ENCODE results near the gene ARHGEF17. TPM values are rescaled to one million over a fixed set of nuclear protein-coding genes. Genes with fewer than 3 reads are reported as not detected.

Gene ARHGEF17
- total and polyA plus RNA-seq, 2 of the 13 experiments (the other 11 are each of a cell fraction or from before 2014, with no cell fraction given), result 10.7 to 28.8 TPM

DNA sequence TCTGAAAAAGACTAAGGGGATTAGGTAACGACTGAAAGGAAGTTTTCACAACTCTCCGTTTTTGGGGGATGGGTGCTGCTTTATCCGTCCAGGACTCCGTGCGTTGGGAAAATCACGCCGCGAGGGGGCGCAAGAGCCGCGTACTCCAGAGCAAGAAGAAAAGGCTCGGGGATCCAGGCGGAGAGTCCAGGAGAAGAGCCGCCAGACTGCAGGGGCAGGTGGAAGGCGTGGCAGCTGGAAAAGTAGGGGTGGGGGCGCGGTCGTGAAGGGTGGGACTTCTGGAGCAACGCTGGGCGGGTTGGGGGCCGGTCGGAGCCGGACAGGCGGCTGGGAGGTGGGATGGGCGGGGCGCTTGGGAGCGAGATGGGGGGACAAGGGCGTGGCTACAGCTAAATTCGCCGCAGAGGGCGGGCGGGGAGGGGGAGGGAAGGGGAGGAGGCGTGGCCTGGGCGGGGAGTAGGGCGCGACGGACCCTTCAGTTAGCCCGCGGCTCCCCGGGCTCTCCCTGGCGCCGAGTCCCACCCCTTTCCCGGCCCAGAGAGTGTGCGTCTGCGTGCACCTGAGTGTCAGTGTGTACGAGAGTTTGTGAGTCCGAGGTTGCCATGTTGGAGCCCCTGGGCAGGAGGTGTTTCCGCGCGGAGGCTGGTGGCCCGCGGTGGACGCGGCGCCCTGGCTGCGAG, 613 bp upstream of the ARHGEF17 start (continued):
- TF ChIP-seq, protein P1, sequence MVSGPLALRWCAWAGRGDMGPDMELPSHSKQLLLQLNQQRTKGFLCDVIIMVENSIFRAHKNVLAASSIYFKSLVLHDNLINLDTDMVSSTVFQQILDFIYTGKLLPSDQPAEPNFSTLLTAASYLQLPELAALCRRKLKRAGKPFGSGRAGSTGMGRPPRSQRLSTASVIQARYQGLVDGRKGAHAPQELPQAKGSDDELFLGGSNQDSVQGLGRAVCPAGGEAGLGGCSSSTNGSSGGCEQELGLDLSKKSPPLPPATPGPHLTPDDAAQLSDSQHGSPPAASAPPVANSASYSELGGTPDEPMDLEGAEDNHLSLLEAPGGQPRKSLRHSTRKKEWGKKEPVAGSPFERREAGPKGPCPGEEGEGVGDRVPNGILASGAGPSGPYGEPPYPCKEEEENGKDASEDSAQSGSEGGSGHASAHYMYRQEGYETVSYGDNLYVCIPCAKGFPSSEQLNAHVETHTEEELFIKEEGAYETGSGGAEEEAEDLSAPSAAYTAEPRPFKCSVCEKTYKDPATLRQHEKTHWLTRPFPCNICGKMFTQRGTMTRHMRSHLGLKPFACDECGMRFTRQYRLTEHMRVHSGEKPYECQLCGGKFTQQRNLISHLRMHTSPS (CRISPR knock-in tag; IDR thresholded peaks at IDR 0.05; ENCODE audit: low read depth), result no peak
- TF ChIP-seq, protein P2, sequence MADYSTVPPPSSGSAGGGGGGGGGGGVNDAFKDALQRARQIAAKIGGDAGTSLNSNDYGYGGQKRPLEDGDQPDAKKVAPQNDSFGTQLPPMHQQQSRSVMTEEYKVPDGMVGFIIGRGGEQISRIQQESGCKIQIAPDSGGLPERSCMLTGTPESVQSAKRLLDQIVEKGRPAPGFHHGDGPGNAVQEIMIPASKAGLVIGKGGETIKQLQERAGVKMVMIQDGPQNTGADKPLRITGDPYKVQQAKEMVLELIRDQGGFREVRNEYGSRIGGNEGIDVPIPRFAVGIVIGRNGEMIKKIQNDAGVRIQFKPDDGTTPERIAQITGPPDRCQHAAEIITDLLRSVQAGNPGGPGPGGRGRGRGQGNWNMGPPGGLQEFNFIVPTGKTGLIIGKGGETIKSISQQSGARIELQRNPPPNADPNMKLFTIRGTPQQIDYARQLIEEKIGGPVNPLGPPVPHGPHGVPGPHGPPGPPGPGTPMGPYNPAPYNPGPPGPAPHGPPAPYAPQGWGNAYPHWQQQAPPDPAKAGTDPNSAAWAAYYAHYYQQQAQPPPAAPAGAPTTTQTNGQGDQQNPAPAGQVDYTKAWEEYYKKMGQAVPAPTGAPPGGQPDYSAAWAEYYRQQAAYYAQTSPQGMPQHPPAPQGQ (CRISPR knock-in tag; IDR thresholded peaks at IDR 0.05; ENCODE audit: borderline replicate concordance), result no peak
- TF ChIP-seq, protein P3, sequence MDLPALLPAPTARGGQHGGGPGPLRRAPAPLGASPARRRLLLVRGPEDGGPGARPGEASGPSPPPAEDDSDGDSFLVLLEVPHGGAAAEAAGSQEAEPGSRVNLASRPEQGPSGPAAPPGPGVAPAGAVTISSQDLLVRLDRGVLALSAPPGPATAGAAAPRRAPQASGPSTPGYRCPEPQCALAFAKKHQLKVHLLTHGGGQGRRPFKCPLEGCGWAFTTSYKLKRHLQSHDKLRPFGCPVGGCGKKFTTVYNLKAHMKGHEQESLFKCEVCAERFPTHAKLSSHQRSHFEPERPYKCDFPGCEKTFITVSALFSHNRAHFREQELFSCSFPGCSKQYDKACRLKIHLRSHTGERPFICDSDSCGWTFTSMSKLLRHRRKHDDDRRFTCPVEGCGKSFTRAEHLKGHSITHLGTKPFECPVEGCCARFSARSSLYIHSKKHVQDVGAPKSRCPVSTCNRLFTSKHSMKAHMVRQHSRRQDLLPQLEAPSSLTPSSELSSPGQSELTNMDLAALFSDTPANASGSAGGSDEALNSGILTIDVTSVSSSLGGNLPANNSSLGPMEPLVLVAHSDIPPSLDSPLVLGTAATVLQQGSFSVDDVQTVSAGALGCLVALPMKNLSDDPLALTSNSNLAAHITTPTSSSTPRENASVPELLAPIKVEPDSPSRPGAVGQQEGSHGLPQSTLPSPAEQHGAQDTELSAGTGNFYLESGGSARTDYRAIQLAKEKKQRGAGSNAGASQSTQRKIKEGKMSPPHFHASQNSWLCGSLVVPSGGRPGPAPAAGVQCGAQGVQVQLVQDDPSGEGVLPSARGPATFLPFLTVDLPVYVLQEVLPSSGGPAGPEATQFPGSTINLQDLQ (CRISPR knock-in tag; IDR thresholded peaks at IDR 0.05), result no peak
- TF ChIP-seq, protein P4, sequence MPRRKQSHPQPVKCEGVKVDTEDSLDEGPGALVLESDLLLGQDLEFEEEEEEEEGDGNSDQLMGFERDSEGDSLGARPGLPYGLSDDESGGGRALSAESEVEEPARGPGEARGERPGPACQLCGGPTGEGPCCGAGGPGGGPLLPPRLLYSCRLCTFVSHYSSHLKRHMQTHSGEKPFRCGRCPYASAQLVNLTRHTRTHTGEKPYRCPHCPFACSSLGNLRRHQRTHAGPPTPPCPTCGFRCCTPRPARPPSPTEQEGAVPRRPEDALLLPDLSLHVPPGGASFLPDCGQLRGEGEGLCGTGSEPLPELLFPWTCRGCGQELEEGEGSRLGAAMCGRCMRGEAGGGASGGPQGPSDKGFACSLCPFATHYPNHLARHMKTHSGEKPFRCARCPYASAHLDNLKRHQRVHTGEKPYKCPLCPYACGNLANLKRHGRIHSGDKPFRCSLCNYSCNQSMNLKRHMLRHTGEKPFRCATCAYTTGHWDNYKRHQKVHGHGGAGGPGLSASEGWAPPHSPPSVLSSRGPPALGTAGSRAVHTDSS (CRISPR knock-in tag; conservative IDR thresholded peaks at IDR 0.05), result no peak
- no peak for TF ChIP-seq NPAS2 (CRISPR knock-in tag; IDR thresholded peaks at IDR 0.05; ENCODE audit: borderline replicate concordance)
- TF ChIP-seq ZNF670 (CRISPR knock-in tag; IDR thresholded peaks at IDR 0.05; ENCODE audit: borderline replicate concordance), result peak; percentile 53; the same call in 1 of the 2 replicates
- TF ChIP-seq REXO4 (CRISPR knock-in tag; IDR thresholded peaks at IDR 0.05; ENCODE audit: borderline replicate concordance), result no peak
- peak; percentile 51; the same call in 1 of the 2 replicates for TF ChIP-seq ZBTB2 (CRISPR knock-in tag; IDR thresholded peaks at IDR 0.05; ENCODE audit: low read depth)
- TF ChIP-seq ZNF83 (CRISPR knock-in tag; IDR thresholded peaks at IDR 0.05; ENCODE audit: borderline replicate concordance), result no peak
- TF ChIP-seq PHF21A (CRISPR knock-in tag; IDR thresholded peaks at IDR 0.05), result peak; percentile 43; the same call in 1 of the 2 replicates
- TF ChIP-seq ZBTB3 (CRISPR knock-in tag; IDR thresholded peaks at IDR 0.05; ENCODE audit: borderline replicate concordance, low read depth), result peak; percentile 28; the same call in 1 of the 2 replicates
- TF ChIP-seq RFX3 (CRISPR knock-in tag; IDR thresholded peaks at IDR 0.05), result no peak
- TF ChIP-seq REPIN1 (CRISPR knock-in tag; IDR thresholded peaks at IDR 0.05; ENCODE audit: borderline replicate concordance, low read depth), result peak; percentile 63
- no peak for TF ChIP-seq SSRP1 (CRISPR knock-in tag; IDR thresholded peaks at IDR 0.05)

All from HepG2 (cell line).